CD4-positive, alpha-beta T cell (primary cell): ENCODE measurements around the gene ENTPD7. TPM values are rescaled to one million over a fixed set of nuclear protein-coding genes. Genes with fewer than 3 reads are reported as not detected.

ENCODE experiments used
- ATAC-seq: fragments of 200-7000 bp; cut with Tn5 transposase; one replicate; pipeline ENCODE4 v1.10.0; 2022; ENCODE audit warnings: mild to moderate bottlenecking; ENCODE audit not compliant: poor library complexity
- CTCF ChIA-PET: fragments of 350-600 bp; sonication (Branson Sonifier 250); formaldehyde crosslinking; loops from one replicate; lab custom pipeline; 2021; ENCODE audit warnings: antibody characterized with exemption, inconsistent platforms; lab: Charles Lee
- POLR2A ChIA-PET: fragments of 350-600 bp; sonication (Branson Sonifier 250); formaldehyde crosslinking; loops from one replicate; lab custom pipeline; 2021; ENCODE audit warnings: antibody characterized with exemption, inconsistent platforms; lab: Charles Lee
- DNase-seq, 14 experiments: peaks; one replicate each; pipeline ENCODE4 v3.0.0-alpha.2; 2013 to 2020; ENCODE audit warnings: mixed read lengths in 2 of 14
- H3K27ac ChIP-seq, 2 donors: one replicate each; pipeline versions ENCODE4 v1.5.1 to v1.7.0; 2013; ENCODE audit warnings: low read length in 2 of 2, low read depth in 1 of 2, mild to moderate bottlenecking in 1 of 2
- H3K27me3 ChIP-seq, 2 experiments: 1 replicate in 1 of 2; 2 replicates in 1 of 2; pipeline versions ENCODE4 v1.6.1 to v1.7.0; 2013; ENCODE audit warnings: low read length in 2 of 2, control low read depth in 1 of 2, mild to moderate bottlenecking in 1 of 2, moderate library complexity in 1 of 2; ENCODE audit not compliant: insufficient read depth in 2 of 2, control insufficient read depth in 1 of 2
- H3K36me3 ChIP-seq: one replicate; pipeline ENCODE4 v1.6.1; 2013; ENCODE audit warnings: low read length, control low read depth; ENCODE audit not compliant: insufficient read depth
- H3K4me1 ChIP-seq: one replicate; pipeline ENCODE4 v1.6.1; 2013; ENCODE audit warnings: low read length, control low read depth; ENCODE audit not compliant: insufficient read depth
- H3K4me3 ChIP-seq: one replicate; pipeline ENCODE4 v1.5.1; 2013; ENCODE audit warnings: mild to moderate bottlenecking, low read length, moderate library complexity
- H3K9me3 ChIP-seq, 2 experiments: 1 replicate in 1 of 2; 2 replicates in 1 of 2; pipeline versions ENCODE4 v1.6.1 to v1.7.0; 2013; ENCODE audit warnings: low read length in 2 of 2, mild to moderate bottlenecking in 2 of 2, control low read depth in 1 of 2, moderate library complexity in 1 of 2; ENCODE audit not compliant: control insufficient read depth in 1 of 2, insufficient read depth in 1 of 2
- H3K27ac Mint-ChIP-seq: one replicate; pipeline ENCODE4 v1.8.0; 2020; ENCODE audit warnings: mixed read lengths
- H3K27me3 Mint-ChIP-seq: one replicate; pipeline ENCODE4 v1.8.0; 2021; ENCODE audit warnings: mixed read lengths
- H3K36me3 Mint-ChIP-seq: one replicate; pipeline ENCODE4 v1.8.0; 2021; ENCODE audit warnings: low read depth, mixed read lengths
- H3K4me1 Mint-ChIP-seq: one replicate; pipeline ENCODE4 v1.8.0; 2021; ENCODE audit warnings: low read depth, mixed read lengths
- H3K4me3 Mint-ChIP-seq: one replicate; pipeline ENCODE4 v1.8.0; 2020; ENCODE audit warnings: mild to moderate bottlenecking, mixed read lengths
- H3K9me3 Mint-ChIP-seq: one replicate; pipeline ENCODE4 v1.8.0; 2020; ENCODE audit warnings: mixed read lengths
- intact Hi-C, 2 experiments: fragments of 100-400 bp; cut with DNase I in 1 of 2; cut with micrococcal nuclease in 1 of 2; formaldehyde crosslinking; loops; one replicate each; pipeline versions ENCODE4 v1.15.1 to v1.9.0; 2023 to 2025; cut with DNase I, micrococcal nuclease
- total RNA-seq, 174 experiments: library from RNA in 2 of 174; stranded (reverse) in 2 of 174; gene quantifications; one replicate each; pipeline ENCODE4 v1.2.3 and lab custom pipeline; 2021 to 2026
- TF ChIP-seq, protein P1 (sequence below): fragments of 200-600 bp; IDR thresholded peaks from one replicate; pipeline ENCODE4 v1.8.0; 2022; ENCODE audit warnings: antibody characterized with exemption, mild to moderate bottlenecking

ENTPD7 gene
- total RNA-seq, 2 experiments from 2014 or later, result 1.1 to 1.4 TPM

DNA sequence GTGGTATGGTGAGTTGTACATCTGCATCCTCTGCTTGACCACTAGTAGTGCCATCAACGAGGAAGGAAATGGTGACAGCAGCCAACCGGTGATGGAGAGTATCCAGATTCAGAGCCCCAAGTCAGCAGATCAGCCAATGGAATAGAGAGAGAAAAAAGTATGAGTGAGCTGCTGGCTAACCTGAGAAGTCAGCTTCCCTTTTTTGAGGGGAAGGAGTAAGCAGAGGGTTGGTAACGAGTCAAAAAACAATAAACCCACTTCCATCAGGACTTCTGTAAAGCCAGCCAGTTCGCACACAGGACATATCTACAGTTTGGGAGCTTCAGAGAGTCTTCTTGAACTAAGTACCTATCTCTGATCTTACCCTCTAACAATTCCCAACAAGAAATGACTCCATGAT, 48.0 kb upstream of the ENTPD7 start:
- Mint-ChIP-seq H3K36me3 (peaks cover 42% of the 10 kb centered on the region), H3K4me1 (peaks cover 27% of the 10 kb centered on the region), H3K4me3 (no peak overlapping the region), H3K27me3 (no peaks in the 10 kb centered on the region), H3K27ac (no peak overlapping the region), H3K9me3 (no peaks in the 10 kb centered on the region)
- ChIA-PET CTCF (interaction anchor here (1.6 to 2.4 kb wide), 2 partner anchors 10 to 121 kb away, joined by 7 read pairs; partner anchors contain the start of genes COX15 and CUTC), POLR2A (interaction anchor here (0.8 to 0.9 kb wide), 2 partner anchors 8 to 9 kb away, joined by 3 to 5 read pairs; partner anchors contain the start of gene SLC25A28)
- no peak for ATAC-seq
- TF ChIP-seq, protein P1, sequence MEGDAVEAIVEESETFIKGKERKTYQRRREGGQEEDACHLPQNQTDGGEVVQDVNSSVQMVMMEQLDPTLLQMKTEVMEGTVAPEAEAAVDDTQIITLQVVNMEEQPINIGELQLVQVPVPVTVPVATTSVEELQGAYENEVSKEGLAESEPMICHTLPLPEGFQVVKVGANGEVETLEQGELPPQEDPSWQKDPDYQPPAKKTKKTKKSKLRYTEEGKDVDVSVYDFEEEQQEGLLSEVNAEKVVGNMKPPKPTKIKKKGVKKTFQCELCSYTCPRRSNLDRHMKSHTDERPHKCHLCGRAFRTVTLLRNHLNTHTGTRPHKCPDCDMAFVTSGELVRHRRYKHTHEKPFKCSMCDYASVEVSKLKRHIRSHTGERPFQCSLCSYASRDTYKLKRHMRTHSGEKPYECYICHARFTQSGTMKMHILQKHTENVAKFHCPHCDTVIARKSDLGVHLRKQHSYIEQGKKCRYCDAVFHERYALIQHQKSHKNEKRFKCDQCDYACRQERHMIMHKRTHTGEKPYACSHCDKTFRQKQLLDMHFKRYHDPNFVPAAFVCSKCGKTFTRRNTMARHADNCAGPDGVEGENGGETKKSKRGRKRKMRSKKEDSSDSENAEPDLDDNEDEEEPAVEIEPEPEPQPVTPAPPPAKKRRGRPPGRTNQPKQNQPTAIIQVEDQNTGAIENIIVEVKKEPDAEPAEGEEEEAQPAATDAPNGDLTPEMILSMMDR, result no peak
- H3K27me3 ChIP-seq, result no peaks in the 10 kb centered on the region
- DNase-seq, result no peak
- H3K36me3 ChIP-seq, result peaks cover 43% of the 10 kb centered on the region
- H3K4me3 ChIP-seq, result no peak overlapping the region
- intact Hi-C loops, result loop anchor here (5.0 to 10.0 kb wide), 3 partner anchors 174 to 1477 kb away; partner anchors contain the start of gene R3HCC1L (in 1 of the 2)
- peaks cover 3% of the 10 kb centered on the region for H3K4me1 ChIP-seq
- no peak overlapping the region for H3K27ac ChIP-seq
- H3K9me3 ChIP-seq, result no peaks in the 10 kb centered on the region

DNA sequence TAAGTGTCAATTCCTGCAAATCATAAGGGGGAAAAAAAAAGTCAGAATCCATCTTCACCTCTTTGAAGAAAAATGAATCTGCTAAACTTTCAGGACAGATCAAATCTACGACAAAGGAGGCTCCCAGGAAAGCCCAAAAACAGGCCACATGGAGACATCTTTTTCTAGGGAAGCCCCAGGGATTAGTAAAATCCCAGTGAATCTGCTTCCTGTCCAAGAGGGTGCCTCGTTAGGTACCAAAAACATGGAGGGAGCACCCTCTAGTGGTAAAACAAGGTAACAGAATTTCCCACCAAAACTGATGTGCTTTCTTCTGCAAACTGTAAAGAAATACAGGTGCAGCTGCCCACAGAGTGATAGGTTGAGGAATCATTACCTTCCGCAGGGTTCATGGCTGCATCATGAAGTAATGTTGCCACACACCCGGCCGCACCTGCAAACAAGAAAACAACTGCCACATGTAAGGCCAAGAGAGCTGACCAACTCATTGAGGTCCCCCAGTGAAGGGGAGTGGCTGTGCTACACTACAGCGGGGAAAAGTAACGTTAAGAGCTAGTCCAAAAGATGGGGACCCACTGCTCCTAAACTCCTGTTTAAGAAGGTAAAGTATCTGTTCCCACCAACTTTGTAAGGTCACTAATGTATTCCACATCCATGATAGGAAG, 47.0 kb upstream of the ENTPD7 start:
- Mint-ChIP-seq H3K27ac (peak overlapping the region; percentile 48), H3K9me3 (no peaks in the 10 kb centered on the region), H3K4me3 (peak overlapping the region; percentile 58), H3K36me3 (peaks cover 42% of the 10 kb centered on the region), H3K27me3 (no peaks in the 10 kb centered on the region), H3K4me1 (peaks cover 36% of the 10 kb centered on the region)
- Histone ChIP-seq H3K4me1 (peaks cover 7% of the 10 kb centered on the region), H3K4me3 (no peak overlapping the region), H3K27me3 (no peaks in the 10 kb centered on the region), H3K36me3 (peaks cover 43% of the 10 kb centered on the region), H3K27ac (peak overlapping the region in 1 of 2 donors; percentile 7), H3K9me3 (no peaks in the 10 kb centered on the region)
- intact Hi-C loops, result loop anchor here (1.0 to 10.0 kb wide), 5 partner anchors 175 to 1477 kb away; partner anchors contain the start of gene R3HCC1L (in 1 of the 2)
- ATAC-seq, result peak; percentile 71
- ChIA-PET POLR2A (interaction anchor here (0.9 to 1.0 kb wide), 2 partner anchors 7 to 8 kb away, joined by 3 to 4 read pairs; partner anchors contain the start of gene SLC25A28), CTCF (interaction anchor here (0.8 to 2.4 kb wide), 8 partner anchors 9 to 219 kb away, joined by 3 to 8 read pairs (median 6); partner anchors contain the start of genes COX15 and CUTC)
- DNase-seq, result peak in 4 of 14 experiments; percentile 38 to 75 (median 70)
- TF ChIP-seq, protein P1, result peak; percentile 90

DNA sequence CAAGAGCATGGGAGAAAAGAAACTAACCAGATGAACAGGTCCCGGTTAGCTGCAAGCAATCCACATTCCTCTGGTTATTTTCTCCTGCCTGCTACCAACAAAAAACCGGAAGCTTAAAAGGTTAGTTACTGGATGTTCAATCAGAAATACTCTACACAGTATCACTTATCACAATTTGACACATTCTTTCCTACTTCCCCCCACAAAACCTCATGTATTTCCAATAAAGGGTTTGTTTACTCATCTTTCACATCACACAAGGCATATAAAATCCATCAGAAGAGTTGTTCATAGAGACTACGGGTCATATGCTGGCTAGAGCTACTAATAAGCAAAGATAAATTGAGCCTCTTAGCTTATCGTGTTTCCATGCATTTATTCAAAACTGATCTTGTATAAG, 43.9 kb upstream of the ENTPD7 start:
- Mint-ChIP-seq H3K4me3 (peak overlapping the region; percentile 6), H3K4me1 (peaks cover 60% of the 10 kb centered on the region), H3K9me3 (no peaks in the 10 kb centered on the region), H3K27ac (peak overlapping the region; percentile 51), H3K27me3 (no peaks in the 10 kb centered on the region), H3K36me3 (peaks cover 40% of the 10 kb centered on the region)
- Histone ChIP-seq H3K4me3 (no peak overlapping the region), H3K4me1 (peaks cover 13% of the 10 kb centered on the region), H3K27me3 (no peaks in the 10 kb centered on the region), H3K9me3 (no peaks in the 10 kb centered on the region), H3K36me3 (peaks cover 28% of the 10 kb centered on the region), H3K27ac (no peak overlapping the region)
- DNase-seq (no peak), ATAC-seq (no peak)
- intact Hi-C loops, result loop anchor here (10.0 kb wide), 2 partner anchors 1151 to 1481 kb away; partner anchors contain the start of gene R3HCC1L (in 1 of the 2)
- TF ChIP-seq, protein P1, result no peak
- ChIA-PET POLR2A (no interaction called here), CTCF (interaction anchor here (0.6 kb wide), 1 partner anchor 10 kb away, joined by 4 read pairs; no protein-coding TSS in a partner anchor)
